Effector memory CD8-positive, alpha-beta T cell (primary cell): ENCODE measurements around the gene GLI1.

Source experiments
- ATAC-seq: fragments of 150-1000 bp; cut with Tn5 transposase; replicated peaks from 2 replicates; pipeline ENCODE4 v1.10.0; 2021; ENCODE audit warnings: mild to moderate bottlenecking, moderate library complexity
- DNase-seq, 3 experiments: peaks; one replicate each; pipeline ENCODE4 v3.0.0; 2021
- H3K27ac Mint-ChIP-seq, 2 donors: one replicate each; pipeline ENCODE4 v1.8.0; 2022; ENCODE audit warnings: mild to moderate bottlenecking in 2 of 2, mixed read lengths in 2 of 2, moderate library complexity in 2 of 2
- H3K27me3 Mint-ChIP-seq, 2 donors: one replicate each; pipeline ENCODE4 v1.8.0; 2022; ENCODE audit warnings: mixed read lengths in 2 of 2
- H3K36me3 Mint-ChIP-seq: one replicate; pipeline ENCODE4 v1.8.0; 2022; ENCODE audit warnings: mild to moderate bottlenecking, moderate library complexity, mixed read lengths; ENCODE audit not compliant: insufficient read depth
- H3K4me1 Mint-ChIP-seq, 2 donors: one replicate each; pipeline ENCODE4 v1.8.0; 2022; ENCODE audit warnings: low read depth in 2 of 2, mixed read lengths in 2 of 2
- H3K4me3 Mint-ChIP-seq, 2 donors: one replicate each; pipeline ENCODE4 v1.8.0; 2022; ENCODE audit warnings: mild to moderate bottlenecking in 2 of 2, mixed read lengths in 2 of 2, moderate library complexity in 2 of 2
- H3K9me3 Mint-ChIP-seq, 2 donors: one replicate each; pipeline ENCODE4 v1.8.0; 2022; ENCODE audit warnings: mixed read lengths in 2 of 2

GLI1 gene

GRCh38 chr12:57476993-57477709 lies 17.6 kb downstream of the GLI1 start:
- peaks cover 78% of the 10 kb centered on the region for H3K36me3 Mint-ChIP-seq
- peak overlapping the region; percentile 96 to 98 for H3K27ac Mint-ChIP-seq
- H3K9me3 Mint-ChIP-seq: no peaks in the 10 kb centered on the region
- DNase-seq (no peak), ATAC-seq (no peak)
- no peaks in the 10 kb centered on the region for H3K27me3 Mint-ChIP-seq
- peak overlapping the region; percentile 97 to 98 for H3K4me3 Mint-ChIP-seq
- peaks cover 73 to 78% of the 10 kb centered on the region in 2 donors for H3K4me1 Mint-ChIP-seq

- ATAC-seq (peak; percentile 54), DNase-seq (peak; percentile 50 to 53 (median 52))
- Mint-ChIP-seq H3K36me3 (peaks cover 70% of the 10 kb centered on the region), H3K27ac (peak overlapping the region; percentile 96 to 98), H3K27me3 (no peaks in the 10 kb centered on the region), H3K9me3 (no peaks in the 10 kb centered on the region), H3K4me3 (peak overlapping the region; percentile 97 to 98), H3K4me1 (peaks cover 73 to 77% of the 10 kb centered on the region in 2 donors)
Measured at GRCh38 chr12:57477710-57478681, 18.4 kb downstream of the GLI1 start.

- Mint-ChIP-seq H3K27ac (peak overlapping the region; percentile 96 to 98), H3K4me3 (peak overlapping the region; percentile 97 to 98), H3K4me1 (peaks cover 69% of the 10 kb centered on the region in 2 donors), H3K36me3 (peaks cover 60% of the 10 kb centered on the region), H3K9me3 (no peaks in the 10 kb centered on the region), H3K27me3 (no peaks in the 10 kb centered on the region)
- no peak for ATAC-seq
- DNase-seq: no peak
Measured at GRCh38 chr12:57479043-57479375, 19.4 kb downstream of the GLI1 start.

GRCh38 chr12:57479376-57480115 lies 20.0 kb downstream of the GLI1 start, which contains the start of gene ARHGAP9:
Gene ARHGAP9 (minus strand): TSS chr12:57479866. CDS start chr12:57479406, 460 bp downstream.
- DNase-seq (peak; percentile 53 to 72 (median 57)), ATAC-seq (peak; percentile 67)
- Mint-ChIP-seq H3K27ac (peak within 1 kb of the TSS; percentile 96 to 98), H3K36me3 (peaks cover 54% of the 10 kb centered on the region), H3K4me1 (peaks cover 64% of the 10 kb centered on the region in 2 donors), H3K9me3 (no peaks in the 10 kb centered on the region), H3K4me3 (peak within 1 kb of the TSS; percentile 97 to 98), H3K27me3 (no peaks in the 10 kb centered on the region)

GRCh38 chr12:57481671-57482070 lies 22.1 kb downstream of the GLI1 start:
- ATAC-seq (no peak), DNase-seq (no peak)
- Mint-ChIP-seq H3K36me3 (peaks cover 41% of the 10 kb centered on the region), H3K4me3 (peak overlapping the region; percentile 6 to 98), H3K4me1 (peaks cover 51 to 53% of the 10 kb centered on the region in 2 donors), H3K27ac (peak overlapping the region; percentile 96 to 98), H3K27me3 (no peaks in the 10 kb centered on the region), H3K9me3 (no peaks in the 10 kb centered on the region)

- ATAC-seq (no peak), DNase-seq (no peak)
- H3K9me3 Mint-ChIP-seq: no peaks in the 10 kb centered on the region
- H3K27me3 Mint-ChIP-seq: no peaks in the 10 kb centered on the region
- H3K27ac Mint-ChIP-seq: peak overlapping the region; percentile 1 to 75
- H3K4me1 Mint-ChIP-seq: peaks cover 39 to 46% of the 10 kb centered on the region in 2 donors
- peaks cover 28% of the 10 kb centered on the region for H3K36me3 Mint-ChIP-seq
- H3K4me3 Mint-ChIP-seq: no peak overlapping the region
Measured at GRCh38 chr12:57483466-57483865, 23.9 kb downstream of the GLI1 start.

- no peaks in the 10 kb centered on the region for H3K9me3 Mint-ChIP-seq
- no peak overlapping the region for H3K27ac Mint-ChIP-seq
- H3K4me1 Mint-ChIP-seq: peaks cover 30% of the 10 kb centered on the region in 2 donors
- ATAC-seq (no peak), DNase-seq (no peak)
- peaks cover 19% of the 10 kb centered on the region for H3K36me3 Mint-ChIP-seq
- no peak overlapping the region for H3K4me3 Mint-ChIP-seq
- no peaks in the 10 kb centered on the region for H3K27me3 Mint-ChIP-seq
Measured at GRCh38 chr12:57485695-57486094, 26.1 kb downstream of the GLI1 start.

GRCh38 chr12:57487055-57487596 lies 27.5 kb downstream of the GLI1 start:
- no peaks in the 10 kb centered on the region for H3K27me3 Mint-ChIP-seq
- ATAC-seq: no peak
- H3K36me3 Mint-ChIP-seq: peaks cover 31% of the 10 kb centered on the region

GRCh38 chr12:57487597-57488401 lies 28.2 kb downstream of the GLI1 start, which contains the start of gene MARS1:
Gene MARS1 (plus strand): TSS chr12:57488068. CDS start chr12:57488091, 23 bp downstream.
- H3K4me1 Mint-ChIP-seq: peaks cover 22 to 23% of the 10 kb centered on the region in 2 donors
- ATAC-seq: peak; percentile 98

More at GRCh38 chr12:57487055-57487596, 27.5 kb downstream of the GLI1 start:
- DNase-seq: no peak
- no peaks in the 10 kb centered on the region for H3K9me3 Mint-ChIP-seq
- H3K4me3 Mint-ChIP-seq: peak overlapping the region; percentile 90 to 99
- peaks cover 22 to 23% of the 10 kb centered on the region in 2 donors for H3K4me1 Mint-ChIP-seq
- peak overlapping the region in 1 of 2 donors; percentile 84 for H3K27ac Mint-ChIP-seq

GRCh38 chr12:57488402-57489156 lies 29.0 kb downstream of the GLI1 start:
- peak overlapping the region; percentile 84 to 97 for H3K27ac Mint-ChIP-seq
- no peaks in the 10 kb centered on the region for H3K9me3 Mint-ChIP-seq
- H3K36me3 Mint-ChIP-seq: peaks cover 40% of the 10 kb centered on the region
- peak overlapping the region; percentile 90 to 99 for H3K4me3 Mint-ChIP-seq
- ATAC-seq (no peak), DNase-seq (no peak)
- no peaks in the 10 kb centered on the region for H3K27me3 Mint-ChIP-seq
- peaks cover 19 to 23% of the 10 kb centered on the region in 2 donors for H3K4me1 Mint-ChIP-seq

More at GRCh38 chr12:57487597-57488401, 28.2 kb downstream of the GLI1 start, which contains the start of gene MARS1:
- peak; percentile 85 to 86 (median 85) for DNase-seq
- Mint-ChIP-seq H3K4me3 (peak within 1 kb of the TSS; percentile 90 to 99), H3K27ac (peak within 1 kb of the TSS; percentile 84 to 97), H3K36me3 (peaks cover 38% of the 10 kb centered on the region), H3K9me3 (no peaks in the 10 kb centered on the region), H3K27me3 (no peaks in the 10 kb centered on the region)

- H3K4me1 Mint-ChIP-seq: peaks cover 19 to 23% of the 10 kb centered on the region in 2 donors
- H3K27me3 Mint-ChIP-seq: no peaks in the 10 kb centered on the region
- H3K27ac Mint-ChIP-seq: peak overlapping the region; percentile 60 to 84
- H3K9me3 Mint-ChIP-seq: no peaks in the 10 kb centered on the region
- H3K36me3 Mint-ChIP-seq: peaks cover 44% of the 10 kb centered on the region
- ATAC-seq (no peak), DNase-seq (no peak)
- H3K4me3 Mint-ChIP-seq: peak overlapping the region; percentile 90 to 99
Measured at GRCh38 chr12:57489157-57489641, 29.6 kb downstream of the GLI1 start.
